Hepatocyte (in vitro differentiated cells): Measurements from ENCODE around the gene FAM153A.
"Not testable (repeated sequence)": the region's sequence is repeated elsewhere in the genome, so short reads cannot be mapped to it uniquely, and the experiment has no call there.

Experiments used
- EZH2 ChIP-seq: fragments of 200-600 bp; sonication (generic); IDR thresholded peaks from 2 replicates; pipeline ENCODE4 v1.6.1; 2016; ENCODE audit warnings: antibody characterized with exemption, mild to moderate bottlenecking, borderline replicate concordance
- EZH2phosphoT487 ChIP-seq: fragments of 200-600 bp; sonication (generic); IDR thresholded peaks from one replicate; pipeline ENCODE4 v1.6.1; 2018; ENCODE audit warnings: antibody characterized with exemption, mild to moderate bottlenecking, low read depth, moderate library complexity; ENCODE audit not compliant: unreplicated experiment, severe bottlenecking
- TF ChIP-seq, protein P1 (sequence below): fragments of 200-600 bp; sonication (generic); IDR thresholded peaks from 2 replicates; pipeline ENCODE4 v1.5.1; 2016; ENCODE audit warnings: antibody characterized with exemption, mild to moderate bottlenecking; ENCODE audit not compliant: poor library complexity

DNA sequence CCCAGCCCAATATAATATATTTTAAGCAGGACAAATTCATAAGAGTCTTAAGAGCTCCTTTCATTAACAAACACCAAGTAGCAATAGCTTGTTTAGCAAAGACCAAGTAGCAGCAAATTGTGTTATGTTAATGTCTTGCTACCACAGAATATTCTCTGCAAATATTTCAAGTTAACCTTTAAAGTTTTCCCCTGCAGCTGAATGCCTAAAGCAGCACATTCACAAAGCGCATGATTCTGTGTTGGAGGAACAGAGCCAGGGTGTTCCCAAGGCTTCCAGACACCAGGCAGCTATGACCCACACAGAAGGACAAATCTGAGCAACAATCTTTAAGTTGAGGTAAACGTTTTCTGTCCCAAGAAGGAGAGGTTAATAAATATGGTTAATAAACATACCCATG lies 42.1 kb upstream of the FAM153A start:
- TF ChIP-seq, protein P1, sequence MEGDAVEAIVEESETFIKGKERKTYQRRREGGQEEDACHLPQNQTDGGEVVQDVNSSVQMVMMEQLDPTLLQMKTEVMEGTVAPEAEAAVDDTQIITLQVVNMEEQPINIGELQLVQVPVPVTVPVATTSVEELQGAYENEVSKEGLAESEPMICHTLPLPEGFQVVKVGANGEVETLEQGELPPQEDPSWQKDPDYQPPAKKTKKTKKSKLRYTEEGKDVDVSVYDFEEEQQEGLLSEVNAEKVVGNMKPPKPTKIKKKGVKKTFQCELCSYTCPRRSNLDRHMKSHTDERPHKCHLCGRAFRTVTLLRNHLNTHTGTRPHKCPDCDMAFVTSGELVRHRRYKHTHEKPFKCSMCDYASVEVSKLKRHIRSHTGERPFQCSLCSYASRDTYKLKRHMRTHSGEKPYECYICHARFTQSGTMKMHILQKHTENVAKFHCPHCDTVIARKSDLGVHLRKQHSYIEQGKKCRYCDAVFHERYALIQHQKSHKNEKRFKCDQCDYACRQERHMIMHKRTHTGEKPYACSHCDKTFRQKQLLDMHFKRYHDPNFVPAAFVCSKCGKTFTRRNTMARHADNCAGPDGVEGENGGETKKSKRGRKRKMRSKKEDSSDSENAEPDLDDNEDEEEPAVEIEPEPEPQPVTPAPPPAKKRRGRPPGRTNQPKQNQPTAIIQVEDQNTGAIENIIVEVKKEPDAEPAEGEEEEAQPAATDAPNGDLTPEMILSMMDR = not testable (repeated sequence)
- not testable (repeated sequence) for TF ChIP-seq EZH2, EZH2phosphoT487
